Small intestine (tissue), 7 donors: Measurements from ENCODE around the gene TRIO. TPM values are rescaled to one million over a fixed set of nuclear protein-coding genes. Genes with fewer than 3 reads are reported as not detected.

ENCODE experiments used
- DNase-seq, 2 donors: peaks; one replicate each; pipeline versions ENCODE4 v3.0.0 to v3.0.0-alpha.2; 2013
- FAIRE-seq: peaks from 2 replicates; lab custom pipeline; 2012; peaks lifted over from hg19 to GRCh38; lab: Jason Lieb, UNC
- H3K27ac ChIP-seq, 3 donors: one replicate each; pipeline ENCODE4 v1.5.1; 2013; ENCODE audit warnings: low read length in 2 of 3, mild to moderate bottlenecking in 2 of 3, control low read depth in 1 of 3, inconsistent platforms in 1 of 3, low read depth in 1 of 3, moderate library complexity in 1 of 3
- H3K27me3 ChIP-seq, 3 donors: one replicate each; pipeline ENCODE4 v1.6.1; 2013; ENCODE audit warnings: low read length in 3 of 3, inconsistent platforms in 1 of 3; ENCODE audit not compliant: control insufficient read depth in 3 of 3, insufficient read depth in 3 of 3
- H3K36me3 ChIP-seq, 3 donors: one replicate each; pipeline ENCODE4 v1.6.1; 2013; ENCODE audit warnings: low read length in 3 of 3, inconsistent platforms in 1 of 3, low read depth in 1 of 3, mild to moderate bottlenecking in 1 of 3, moderate library complexity in 1 of 3; ENCODE audit not compliant: control insufficient read depth in 3 of 3, insufficient read depth in 2 of 3
- H3K4me1 ChIP-seq, 3 donors: one replicate each; pipeline ENCODE4 v1.6.1; 2013; ENCODE audit warnings: low read length in 2 of 3, inconsistent platforms in 1 of 3, low read depth in 1 of 3, mild to moderate bottlenecking in 1 of 3, moderate library complexity in 1 of 3; ENCODE audit not compliant: control insufficient read depth in 3 of 3, insufficient read depth in 2 of 3
- H3K4me3 ChIP-seq, 3 donors: one replicate each; pipeline ENCODE4 v1.5.1; 2013; ENCODE audit warnings: low read length in 3 of 3, control low read depth in 1 of 3, inconsistent platforms in 1 of 3, low read depth in 1 of 3, mild to moderate bottlenecking in 1 of 3, moderate library complexity in 1 of 3
- H3K9me3 ChIP-seq, 2 donors: one replicate each; pipeline ENCODE4 v1.6.1; 2013; ENCODE audit warnings: low read depth in 1 of 2, low read length in 1 of 2; ENCODE audit not compliant: control insufficient read depth in 2 of 2, insufficient read depth in 1 of 2
- WGBS, 3 donors: extraction: QIAGEN DNeasy Blood & Tissue Kit; methylation state at CpG; one replicate each; pipeline ENCODE4 v1.1.7; 2013; 5-methylcytosine and 5-hydroxymethylcytosine counted together
- polyA plus RNA-seq, 4 donors: library from polyadenylated mRNA; stranded (reverse) in 3 of 4; unstranded in 1 of 4; fragments of 200-250 nt in 3 of 4; fragments of 120-200 nt in 1 of 4; gene quantifications; one replicate each; pipeline versions ENCODE4 v1.2.1 to v1.2.3, GENCODE V29; 2013
- donor health status: healthy with polysubstance abuse.
- donor health status: control.
- donor health status: control.
- donor health status: Bipolar disorder and iron deficiency.
- donor health status: healthy.

Gene TRIO
- polyA plus RNA-seq, 4 donors = 13.2 to 50.8 (median 23.3) TPM

DNA sequence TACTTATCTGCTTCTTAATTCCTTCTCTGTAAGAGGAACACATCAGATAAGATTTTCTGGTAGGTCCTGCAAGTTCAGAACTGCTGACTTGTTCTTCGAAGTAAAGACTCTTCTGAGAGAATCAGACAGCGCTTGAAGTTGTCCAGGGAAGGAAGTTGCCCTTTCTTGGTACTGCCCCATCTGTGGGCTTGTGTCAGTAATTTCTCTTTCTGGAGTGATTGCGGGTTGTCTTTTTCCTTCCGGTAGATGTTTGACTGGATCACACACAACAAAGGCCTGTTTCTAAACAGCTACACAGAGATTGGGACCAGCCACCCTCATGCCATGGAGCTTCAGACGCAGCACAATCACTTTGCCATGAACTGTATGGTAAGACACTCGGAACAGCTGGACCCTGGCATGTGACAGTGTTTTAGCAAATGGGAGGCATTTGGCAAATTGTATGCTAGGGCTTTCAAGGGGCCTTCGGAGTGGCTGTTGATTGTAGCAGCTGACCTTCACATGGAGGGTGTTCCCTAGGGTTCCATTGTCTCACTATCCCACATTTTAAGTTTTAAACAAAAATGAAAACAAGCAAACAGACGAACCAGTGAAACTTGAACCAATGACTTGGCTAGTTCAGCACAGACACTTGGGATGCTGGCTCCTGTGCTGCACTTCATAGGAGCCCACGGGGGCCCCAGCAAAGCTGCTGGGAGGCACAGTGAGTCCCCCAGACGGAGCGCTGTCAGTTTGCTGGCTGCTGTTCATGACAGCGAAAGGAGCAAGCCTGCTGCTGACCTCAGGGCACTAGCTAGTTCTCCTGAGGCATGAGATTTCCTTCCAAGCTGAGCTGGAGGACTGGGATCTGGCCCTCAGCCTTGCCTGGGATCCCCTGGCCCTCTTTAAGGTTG, 149.9 kb downstream of the TRIO start:
- H3K36me3 ChIP-seq = peaks cover 4 to 48% (median 5%) of the 10 kb centered on the region in 3 donors
- H3K9me3 ChIP-seq = no peaks in the 10 kb centered on the region
- H3K27me3 ChIP-seq = no peaks in the 10 kb centered on the region
- DNase-seq (no peak), FAIRE-seq (no peak)
- no peaks in the 10 kb centered on the region for H3K4me1 ChIP-seq
- 79 to 96% (median 89%) methylated on average over 12 of the region's 12 CpGs for WGBS, 3 donors
- H3K27ac ChIP-seq = no peak overlapping the region
- H3K4me3 ChIP-seq = no peak overlapping the region

DNA sequence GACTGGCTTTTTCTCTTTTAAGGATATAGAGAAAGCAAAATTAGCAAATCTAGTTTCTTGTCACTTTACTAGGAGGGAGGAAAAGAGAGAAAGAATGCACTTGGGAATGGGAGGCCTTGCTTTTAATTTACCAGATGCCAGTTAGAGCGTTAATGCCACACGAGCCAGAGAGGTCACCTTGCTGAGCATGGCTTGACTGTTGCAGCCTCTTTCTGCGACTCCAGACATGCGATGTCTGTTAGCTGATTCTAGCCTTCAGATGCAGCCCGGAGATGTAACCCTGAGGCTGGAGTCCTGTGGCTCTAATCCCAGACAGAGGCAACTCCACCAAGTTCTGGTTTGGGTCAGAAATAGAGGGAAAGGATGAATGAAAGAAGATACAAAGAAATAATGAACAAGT, 152.5 kb downstream of the TRIO start:
- FAIRE-seq (no peak), DNase-seq (no peak)
- Histone ChIP-seq H3K4me3 (no peak overlapping the region), H3K27ac (no peak overlapping the region), H3K27me3 (no peaks in the 10 kb centered on the region), H3K36me3 (peaks cover 5 to 44% (median 6%) of the 10 kb centered on the region in 3 donors), H3K9me3 (no peaks in the 10 kb centered on the region), H3K4me1 (no peaks in the 10 kb centered on the region)
- 85 to 94% (median 92%) methylated on average over 5 of the region's 5 CpGs for WGBS, 3 donors

DNA sequence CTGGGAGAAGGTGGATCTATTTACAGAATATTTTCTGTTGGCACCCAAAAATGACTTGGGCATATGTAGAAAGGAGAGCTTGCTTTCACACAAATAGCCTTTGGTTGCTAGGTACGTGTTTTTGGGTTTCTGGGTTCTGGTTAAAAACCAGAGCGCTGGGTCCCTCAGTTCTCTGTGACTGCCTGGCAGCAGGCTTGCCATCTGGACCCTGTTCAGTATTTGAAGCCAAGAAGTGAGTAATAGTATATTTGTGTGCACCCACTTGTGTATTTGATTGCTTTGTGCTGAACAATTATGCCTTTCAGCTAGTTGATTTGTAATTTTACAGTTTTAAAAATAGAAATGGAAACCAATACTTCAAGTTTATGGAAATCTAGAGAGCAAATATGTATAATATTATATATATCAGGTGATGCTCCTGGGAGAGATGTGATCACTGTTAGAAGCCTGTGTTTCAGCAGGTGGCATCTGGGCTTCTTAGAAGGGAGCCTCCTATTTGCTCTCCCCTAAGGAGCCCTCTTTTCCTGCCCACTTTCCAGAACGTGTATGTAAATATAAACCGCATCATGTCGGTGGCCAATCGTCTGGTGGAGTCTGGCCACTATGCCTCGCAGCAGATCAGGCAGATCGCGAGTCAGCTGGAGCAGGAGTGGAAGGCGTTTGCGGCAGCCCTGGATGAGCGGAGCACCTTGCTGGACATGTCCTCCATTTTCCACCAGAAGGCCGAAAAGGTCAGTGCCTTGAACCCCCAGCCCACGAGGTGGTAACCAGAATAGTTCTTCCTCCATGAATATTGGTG, 153.6 kb downstream of the TRIO start:
- Histone ChIP-seq H3K4me3 (no peak overlapping the region), H3K4me1 (no peaks in the 10 kb centered on the region), H3K9me3 (no peaks in the 10 kb centered on the region), H3K36me3 (peaks cover 0 to 44% (median 3%) of the 10 kb centered on the region in 3 donors), H3K27me3 (no peaks in the 10 kb centered on the region), H3K27ac (no peak overlapping the region)
- DNase-seq (no peak), FAIRE-seq (no peak)
- WGBS, 3 donors = 89 to 92% (median 91%) methylated on average over 14 of the region's 14 CpGs

DNA sequence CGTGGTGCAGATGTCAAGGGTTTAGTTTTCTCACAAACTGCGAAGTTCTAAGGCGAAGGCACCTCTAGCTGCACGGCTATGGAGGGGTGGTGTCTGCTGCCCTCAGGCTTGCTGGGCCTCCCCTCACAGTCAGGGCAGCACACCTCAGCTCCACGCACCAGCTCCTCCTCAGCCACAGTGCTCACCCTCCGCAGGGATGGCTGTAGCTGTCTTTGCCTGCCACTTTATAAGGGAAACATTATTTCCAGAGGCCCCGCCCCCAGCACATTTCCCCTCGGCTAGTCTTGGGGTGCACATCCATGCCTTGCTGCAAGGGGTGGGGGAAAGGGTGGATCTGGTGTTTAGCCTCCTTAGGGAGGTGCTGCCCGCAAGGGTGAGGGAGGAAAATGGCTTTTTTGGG, 154.6 kb downstream of the TRIO start:
- DNase-seq (no peak), FAIRE-seq (no peak)
- H3K4me1 ChIP-seq = no peaks in the 10 kb centered on the region
- no peaks in the 10 kb centered on the region for H3K27me3 ChIP-seq
- no peaks in the 10 kb centered on the region for H3K9me3 ChIP-seq
- H3K4me3 ChIP-seq = no peak overlapping the region
- 89 to 91% (median 90%) methylated on average over 9 of the region's 9 CpGs for WGBS, 3 donors
- no peak overlapping the region for H3K27ac ChIP-seq
- peaks cover 0 to 44% (median 3%) of the 10 kb centered on the region in 3 donors for H3K36me3 ChIP-seq

DNA sequence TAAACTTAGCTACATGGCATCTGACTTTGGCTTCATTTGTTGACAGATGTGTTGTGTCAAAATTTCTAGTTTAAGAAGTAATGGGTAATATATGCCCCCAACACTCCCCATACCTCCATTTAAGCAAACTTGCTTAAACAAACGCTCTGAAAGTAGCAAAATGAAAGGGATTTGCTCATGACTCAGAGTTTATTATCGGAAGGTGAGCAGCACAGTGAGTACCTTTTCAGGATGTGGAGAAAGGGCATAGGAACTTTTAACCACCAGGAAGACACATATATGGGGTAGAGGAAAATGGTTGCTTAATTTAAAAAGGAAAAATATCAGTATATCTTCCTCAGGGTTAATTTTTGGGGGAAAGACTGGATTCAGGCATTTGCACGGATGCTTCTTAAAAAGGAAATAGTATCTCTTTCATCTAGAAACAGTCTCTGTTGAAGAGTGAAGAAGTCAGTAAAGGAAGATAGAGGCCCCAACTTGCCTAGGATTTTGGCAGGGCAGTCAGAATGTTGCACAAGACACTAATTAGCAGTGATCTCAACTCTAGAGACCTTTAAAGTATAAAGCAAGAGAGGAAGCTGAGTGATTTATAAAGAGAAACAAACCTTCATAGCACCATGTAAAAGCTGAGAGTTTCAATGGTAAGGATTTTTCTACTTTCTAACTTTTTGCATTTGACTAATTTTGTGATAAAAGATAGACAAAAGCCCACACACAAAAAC, 155.1 kb downstream of the TRIO start:
- DNase-seq (no peak), FAIRE-seq (no peak)
- Histone ChIP-seq H3K4me1 (no peaks in the 10 kb centered on the region), H3K27me3 (no peaks in the 10 kb centered on the region), H3K27ac (no peak overlapping the region), H3K4me3 (no peak overlapping the region), H3K36me3 (peaks cover 0 to 39% (median 3%) of the 10 kb centered on the region in 3 donors), H3K9me3 (no peaks in the 10 kb centered on the region)
- WGBS, 3 donors = 72 to 83% (median 77%) methylated on average over 3 of the region's 3 CpGs

DNA sequence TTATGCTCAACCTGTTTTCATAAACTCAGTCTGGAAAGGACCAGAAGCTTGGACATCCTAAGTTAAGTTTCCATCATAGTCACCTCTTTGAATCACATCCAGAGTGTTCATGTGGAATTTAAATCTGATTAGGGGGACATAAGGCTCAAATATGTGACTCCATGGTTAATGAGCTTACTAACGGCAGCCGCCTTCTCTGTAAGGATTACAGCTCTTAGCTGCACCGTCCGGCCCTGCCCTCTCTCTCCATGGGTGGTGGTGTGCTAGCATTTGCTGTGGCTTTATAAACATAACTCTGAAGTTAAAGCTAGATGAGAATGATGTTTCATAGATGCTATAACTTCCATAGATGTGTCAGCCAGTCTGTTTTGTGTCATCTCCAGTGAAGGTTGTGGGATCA, 156.5 kb downstream of the TRIO start:
- H3K36me3 ChIP-seq = peaks cover 0 to 44% (median 5%) of the 10 kb centered on the region in 3 donors
- DNase-seq (no peak), FAIRE-seq (no peak)
- no peak overlapping the region for H3K4me3 ChIP-seq
- H3K9me3 ChIP-seq = no peaks in the 10 kb centered on the region
- no peaks in the 10 kb centered on the region for H3K4me1 ChIP-seq
- WGBS, 3 donors = 89 to 91% (median 90%) methylated on average over 4 of the region's 4 CpGs
- no peak overlapping the region for H3K27ac ChIP-seq
- no peaks in the 10 kb centered on the region for H3K27me3 ChIP-seq

DNA sequence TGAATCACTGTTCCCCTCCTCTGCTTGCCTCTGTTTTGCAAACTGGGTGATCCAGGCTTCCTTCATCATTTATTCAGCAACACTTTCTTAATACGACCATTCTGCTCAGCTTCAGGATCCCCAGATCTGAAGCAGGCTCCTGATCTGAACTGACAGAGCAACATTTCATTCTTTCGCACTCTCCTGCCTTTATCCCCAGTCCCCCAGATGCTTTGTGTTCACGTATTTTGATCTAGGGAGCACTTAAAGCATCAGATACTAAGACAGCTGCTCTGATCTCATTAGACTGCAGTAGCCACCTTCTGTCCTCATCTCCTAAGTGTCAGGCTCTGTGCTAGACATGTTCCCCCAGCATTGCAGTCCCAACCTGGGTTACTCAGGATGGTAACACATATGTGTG, 158.0 kb downstream of the TRIO start:
- DNase-seq = no peak
- Histone ChIP-seq H3K36me3 (peaks cover 4 to 41% (median 7%) of the 10 kb centered on the region in 3 donors), H3K27ac (no peak overlapping the region), H3K9me3 (no peaks in the 10 kb centered on the region), H3K4me1 (no peaks in the 10 kb centered on the region), H3K27me3 (no peaks in the 10 kb centered on the region), H3K4me3 (no peak overlapping the region)
- 82 to 96% (median 93%) methylated on average over 3 of the region's 3 CpGs for WGBS, 3 donors
- FAIRE-seq = no peak

DNA sequence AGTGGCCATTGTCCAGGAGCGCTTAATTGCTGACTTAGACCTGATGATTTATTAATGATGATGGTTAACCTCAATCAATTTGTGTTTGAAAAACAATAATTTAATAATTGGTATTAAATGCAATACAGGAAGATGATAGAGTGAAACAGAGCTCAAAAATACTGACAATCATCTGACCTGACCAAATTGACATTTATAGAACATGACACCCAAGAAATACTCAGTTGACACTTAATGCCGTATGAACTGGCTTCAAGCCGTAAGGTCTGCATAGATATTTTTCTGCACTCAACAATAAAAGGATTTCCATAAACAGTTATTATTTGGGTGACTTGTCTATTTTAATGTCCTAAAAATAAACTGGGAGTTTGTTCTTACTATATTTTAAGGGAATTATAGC, 159.2 kb downstream of the TRIO start:
- no peaks in the 10 kb centered on the region for H3K4me1 ChIP-seq
- no peak overlapping the region for H3K4me3 ChIP-seq
- H3K27ac ChIP-seq = no peak overlapping the region
- H3K27me3 ChIP-seq = no peaks in the 10 kb centered on the region
- no peaks in the 10 kb centered on the region for H3K9me3 ChIP-seq
- DNase-seq (no peak), FAIRE-seq (no peak)
- 96 to 99% (median 96%) methylated on average over 3 of the region's 3 CpGs for WGBS, 3 donors
- peaks cover 4 to 36% (median 7%) of the 10 kb centered on the region in 3 donors for H3K36me3 ChIP-seq
